H1 (cell line): ENCODE measurements around the gene PAX7. TPM values are rescaled to one million over a fixed set of nuclear protein-coding genes. Genes with fewer than 3 reads are reported as not detected.

Experiments used
- CTCF ChIA-PET: fragments of 300-600 bp; sonication (Branson Sonifier 250); formaldehyde crosslinking; loops from one replicate; lab custom pipeline; 2021; ENCODE audit not compliant: partially characterized antibody; lab: Charles Lee
- POLR2A ChIA-PET: fragments of 300-600 bp; sonication (Branson Sonifier 250); formaldehyde crosslinking; loops from one replicate; lab custom pipeline; 2021; ENCODE audit warnings: inconsistent platforms; ENCODE audit not compliant: partially characterized antibody; lab: Charles Lee
- DNase-seq, 2 experiments: peaks; one replicate each; pipeline versions ENCODE4 v3.0.0 to v3.0.0-alpha.2; 2010 to 2022; ENCODE audit warnings: low spot score in 2 of 2, low read depth in 1 of 2, mixed read lengths in 1 of 2
- FAIRE-seq: peaks from 2 replicates; lab custom pipeline; 2011; peaks lifted over from hg19 to GRCh38; lab: Jason Lieb, UNC
- H2AFZ ChIP-seq: 2 replicates; pipeline ENCODE4 v1.8.1; 2012; ENCODE audit warnings: low read length, inconsistent platforms
- H2AK5ac ChIP-seq: 2 replicates; pipeline ENCODE4 v1.6.1; 2013; ENCODE audit warnings: low read depth, low read length
- H2BK120ac ChIP-seq: replicated peaks from 2 replicates; pipeline ENCODE3; 2013; ENCODE audit warnings: low read depth, low read length, inconsistent platforms
- H2BK12ac ChIP-seq: 2 replicates; pipeline ENCODE4 v1.6.1; 2013; ENCODE audit warnings: low read depth, low read length
- H2BK15ac ChIP-seq: 2 replicates; pipeline ENCODE4 v1.6.1; 2013; ENCODE audit warnings: low read length
- H2BK20ac ChIP-seq: 2 replicates; pipeline ENCODE4 v1.6.1; 2013; ENCODE audit warnings: low read length
- H2BK5ac ChIP-seq: 2 replicates; pipeline ENCODE4 v1.6.1; 2013; ENCODE audit warnings: low read depth, low read length
- H3K14ac ChIP-seq: 2 replicates; pipeline ENCODE4 v1.6.1; 2013; ENCODE audit warnings: inconsistent platforms; ENCODE audit not compliant: insufficient read length
- H3K18ac ChIP-seq: 2 replicates; pipeline ENCODE4 v1.6.1; 2013; ENCODE audit warnings: low read length; ENCODE audit errors: extremely low read depth
- H3K23ac ChIP-seq: 2 replicates; pipeline ENCODE4 v1.6.1; 2013; ENCODE audit warnings: inconsistent platforms; ENCODE audit not compliant: insufficient read length
- H3K23me2 ChIP-seq: 2 replicates; pipeline ENCODE4 v1.6.1; 2013; ENCODE audit warnings: low read depth, low read length
- H3K27ac ChIP-seq: 2 replicates; pipeline ENCODE4 v1.6.1; 2011; ENCODE audit warnings: low read depth, low read length, inconsistent platforms
- H3K27me3 ChIP-seq, 4 experiments: replicated peaks in 1 of 4; 1 replicate in 1 of 4; 2 replicates in 3 of 4; pipeline versions ENCODE4 v1.6.1 to v1.8.1; 2011 to 2013; ENCODE audit warnings: low read length in 3 of 4, mild to moderate bottlenecking in 3 of 4, inconsistent platforms in 2 of 4, mixed read lengths in 2 of 4, moderate library complexity in 1 of 4; ENCODE audit not compliant: control insufficient read depth in 3 of 4, insufficient read depth in 3 of 4; ENCODE audit errors: extremely low read depth in 1 of 4
- H3K36me3 ChIP-seq, 4 experiments: 2 replicates each; pipeline versions ENCODE4 v1.6.1 to v1.8.1; 2011 to 2013; ENCODE audit warnings: mild to moderate bottlenecking in 4 of 4, low read length in 3 of 4, moderate library complexity in 2 of 4, control low read depth in 1 of 4, inconsistent platforms in 1 of 4; ENCODE audit not compliant: insufficient read depth in 4 of 4, control insufficient read depth in 2 of 4
- H3K4ac ChIP-seq: replicated peaks from 2 replicates; pipeline ENCODE3; 2013; ENCODE audit warnings: low read length, low read depth, mixed read lengths, inconsistent platforms; ENCODE audit not compliant: insufficient read length
- H3K4me1 ChIP-seq, 4 experiments: replicated peaks in 1 of 4; 1 replicate in 1 of 4; 2 replicates in 3 of 4; pipeline versions ENCODE4 v1.6.1 to v1.8.1; 2011 to 2013; ENCODE audit warnings: low read length in 3 of 4, inconsistent platforms in 2 of 4, mixed read lengths in 1 of 4; ENCODE audit not compliant: insufficient read depth in 4 of 4, control insufficient read depth in 3 of 4
- H3K4me2 ChIP-seq, 2 experiments: 2 replicates each; pipeline versions ENCODE4 v1.6.1 to v1.8.1; 2011 to 2013; ENCODE audit warnings: low read depth in 2 of 2, low read length in 2 of 2, control low read depth in 1 of 2, inconsistent platforms in 1 of 2, mild to moderate bottlenecking in 1 of 2; ENCODE audit not compliant: insufficient read depth in 1 of 2
- H3K4me3 ChIP-seq, 4 experiments: fragments of 200-600, 300-600 bp in 1 of 4; sonication (generic), shearing (Covaris generic), sonication (Bioruptor Twin) in 1 of 4; 2 replicates each; pipeline versions ENCODE4 v1.5.1 to v1.8.1; 2011 to 2016; ENCODE audit warnings: low read length in 4 of 4, low read depth in 3 of 4, control low read depth in 2 of 4, inconsistent platforms in 2 of 4, mild to moderate bottlenecking in 2 of 4, mixed read lengths in 1 of 4, moderate library complexity in 1 of 4; ENCODE audit not compliant: insufficient read depth in 2 of 4; ENCODE audit errors: extremely low read depth in 1 of 4
- H3K56ac ChIP-seq: replicated peaks from 2 replicates; pipeline ENCODE3; 2013; ENCODE audit warnings: low read depth, mild to moderate bottlenecking, mixed read lengths, low read length, inconsistent platforms; ENCODE audit not compliant: insufficient read length
- H3K79me1 ChIP-seq: 2 replicates; pipeline ENCODE4 v1.6.1; 2013; ENCODE audit warnings: low read depth, low read length, control low read depth
- H3K79me2 ChIP-seq, 2 experiments: 2 replicates each; pipeline versions ENCODE4 v1.6.1 to v1.8.1; 2012 to 2013; ENCODE audit warnings: low read length in 2 of 2, mild to moderate bottlenecking in 2 of 2, inconsistent platforms in 1 of 2; ENCODE audit not compliant: insufficient read depth in 2 of 2, control insufficient read depth in 1 of 2
- H3K9ac ChIP-seq, 4 experiments: replicated peaks in 1 of 4; 1 replicate in 1 of 4; 2 replicates in 3 of 4; pipeline versions ENCODE4 v1.6.1 to v1.8.1; 2011 to 2013; ENCODE audit warnings: low read depth in 3 of 4, low read length in 3 of 4, control low read depth in 2 of 4, mild to moderate bottlenecking in 2 of 4, moderate library complexity in 2 of 4, inconsistent platforms in 1 of 4; ENCODE audit errors: extremely low read depth in 1 of 4
- H3K9me3 ChIP-seq, 2 experiments: 2 replicates each; pipeline versions ENCODE4 v1.6.1 to v1.8.1; 2012 to 2013; ENCODE audit warnings: mild to moderate bottlenecking in 2 of 2, moderate library complexity in 2 of 2, control low read depth in 1 of 2, inconsistent platforms in 1 of 2, low read depth in 1 of 2, low read length in 1 of 2, mixed read lengths in 1 of 2; ENCODE audit not compliant: insufficient read depth in 2 of 2
- H4K20me1 ChIP-seq, 2 experiments: replicated peaks in 1 of 2; 2 replicates each; pipeline versions ENCODE3 to v1.8.1; 2011 to 2013; ENCODE audit warnings: inconsistent platforms in 2 of 2, low read length in 2 of 2, mild to moderate bottlenecking in 1 of 2; ENCODE audit not compliant: insufficient read depth in 2 of 2, control insufficient read depth in 1 of 2
- H4K5ac ChIP-seq: 2 replicates; pipeline ENCODE4 v1.6.1; 2013; ENCODE audit warnings: low read length, low read depth, mixed read lengths, inconsistent platforms; ENCODE audit not compliant: insufficient read length
- H4K8ac ChIP-seq: 2 replicates; pipeline ENCODE4 v1.8.0; 2013; ENCODE audit warnings: mild to moderate bottlenecking, moderate library complexity, low read length, inconsistent platforms; ENCODE audit not compliant: insufficient read depth; ENCODE audit errors: extremely low read depth
- H4K91ac ChIP-seq: replicated peaks from 2 replicates; pipeline ENCODE3; 2013; ENCODE audit warnings: low read length, mixed read lengths, inconsistent platforms; ENCODE audit not compliant: insufficient read length
- CHD1 ChIP-seq: IDR thresholded peaks from 2 replicates; pipeline ENCODE4 v1.6.1; 2012; ENCODE audit warnings: low read depth, low read length, improper control_type of control experiment
- CTCF ChIP-seq, 3 experiments: IDR thresholded peaks; 1 replicate in 2 of 3; 2 replicates in 1 of 3; pipeline versions ENCODE4 v1.5.1 to v1.6.1; 2011; ENCODE audit warnings: low read length in 3 of 3, mild to moderate bottlenecking in 3 of 3, inconsistent platforms in 2 of 3, low read depth in 1 of 3, moderate library complexity in 1 of 3; ENCODE audit not compliant: insufficient read depth in 1 of 3; ENCODE audit errors: control extremely low read depth in 1 of 3
- EZH2 ChIP-seq: fragments of 200-600 bp; sonication (generic); IDR thresholded peaks from 2 replicates; pipeline ENCODE4 v1.7.1; 2012; ENCODE audit warnings: low read depth, mild to moderate bottlenecking, moderate library complexity, low read length, inconsistent platforms; ENCODE audit not compliant: severe bottlenecking
- GABPA ChIP-seq: IDR thresholded peaks from 2 replicates; pipeline ENCODE4 v1.6.1; 2011; ENCODE audit warnings: mild to moderate bottlenecking, low read length, moderate library complexity, borderline replicate concordance; ENCODE audit not compliant: insufficient read depth
- KDM1A ChIP-seq: fragments of 200-600, 300-600 bp; sonication (generic); IDR thresholded peaks from 2 replicates; pipeline ENCODE4 v1.7.1; 2016; ENCODE audit warnings: mild to moderate bottlenecking, low read length, borderline replicate concordance
- RAD21 ChIP-seq, 2 experiments: IDR thresholded peaks in 1 of 2; conservative IDR thresholded peaks in 1 of 2; 2 replicates each; pipeline ENCODE4 v1.6.1; 2011; ENCODE audit warnings: low read depth in 2 of 2, low read length in 2 of 2, improper control_type of control experiment in 1 of 2, inconsistent platforms in 1 of 2, mild to moderate bottlenecking in 1 of 2, moderate library complexity in 1 of 2
- SIRT6 ChIP-seq: IDR thresholded peaks from one replicate; pipeline ENCODE4 v1.7.1; 2012; ENCODE audit warnings: low read length, inconsistent platforms
- SP2 ChIP-seq: IDR thresholded peaks from 2 replicates; pipeline ENCODE4 v1.6.1; 2012; ENCODE audit warnings: mild to moderate bottlenecking, low read length, inconsistent platforms
- TEAD4 ChIP-seq: IDR thresholded peaks from 2 replicates; pipeline ENCODE4 v1.6.1; 2012; ENCODE audit warnings: low read depth, low read length, inconsistent platforms, mixed read lengths
- WGBS, 2 experiments: shearing (Covaris generic) in 1 of 2; methylation state at CpG; one replicate each; pipeline versions ENCODE4 v1.1.6 to v1.1.7; 2013 to 2015; ENCODE audit warnings: low lambda C conversion rate in 2 of 2, mixed read lengths in 2 of 2, inconsistent platforms in 1 of 2, low coverage in 1 of 2, missing lambda C conversion rate in 1 of 2; ENCODE audit not compliant: insufficient replicate concordance in 2 of 2, insufficient coverage in 1 of 2, insufficient read length in 1 of 2; ENCODE audit errors: extremely low coverage in 1 of 2, missing lambda C conversion rate in 1 of 2; 5-methylcytosine and 5-hydroxymethylcytosine counted together
- polyA plus RNA-seq, 7 experiments: library from polyadenylated mRNA; depleted of rRNA in 3 of 7; stranded (reverse) in 5 of 7; unstranded in 2 of 7; fragments of >200 nt in 5 of 7; fragments of 200-250 nt in 2 of 7; gene quantifications; 1 replicate in 5 of 7; 2 replicates in 1 of 7; 4 replicates in 1 of 7; pipeline versions ENCODE4 v1.2.1 to v1.2.3, GENCODE V29; 2011 to 2013; ENCODE audit warnings: missing spikeins in 2 of 7, mixed read lengths in 2 of 7
- total RNA-seq: library from RNA; stranded (reverse); fragmentation: NEBNext Ultra II Directional; extraction: Animal tissue kit (Norgen Biotek cat#: 25700); gene quantifications from 2 replicates; pipeline ENCODE4 v1.2.1, GENCODE V29; 2021

The PAX7 gene
- total and polyA plus RNA-seq, 2 of the 8 experiments (the other 6 are each of a cell fraction or from before 2014, with no cell fraction given) = not detected

GRCh38 chr1:18681423-18681835 is 50.8 kb downstream of the PAX7 start:
- Histone ChIP-seq H2AK5ac (no peak overlapping the region), H3K79me1 (no peaks in the 10 kb centered on the region), H4K20me1 (no peaks in the 10 kb centered on the region), H3K4me1 (peaks cover 3 to 8% (median 8%) of the 10 kb centered on the region in 4 experiments; a peak in 6 of 7 replicates), H3K4me2 (no peak overlapping the region), H3K27me3 (peaks cover 0 to 28% (median 14%) of the 10 kb centered on the region in 4 experiments; a peak in 6 of 7 replicates), H3K4me3 (no peak overlapping the region), H2BK12ac (no peak overlapping the region), H3K23me2 (no peaks in the 10 kb centered on the region), H3K56ac (no peak overlapping the region), H2BK15ac (0 out of 2 replicates have a peak overlapping the region, but pooled peaks have one; percentile 19), H3K9ac (no peak overlapping the region), H3K9me3 (0 out of 4 replicates have a peak, but pooled peaks cover 0 to 2% of the 10 kb centered on the region in 2 experiments), H2BK20ac (peak overlapping the region; percentile 93; the same call in 1 of the 2 replicates), H3K18ac (no peak overlapping the region), H2BK5ac (no peak overlapping the region), H2AFZ (no peak overlapping the region), H2BK120ac (no peak overlapping the region), H3K36me3 (no peaks in the 10 kb centered on the region), H3K27ac (no peak overlapping the region), H4K5ac (no peak overlapping the region), H3K4ac (no peak overlapping the region), H3K14ac (no peak overlapping the region), H3K79me2 (no peaks in the 10 kb centered on the region), H4K91ac (no peak overlapping the region), H4K8ac (no peak overlapping the region), H3K23ac (no peak overlapping the region)
- peak; percentile 85 for FAIRE-seq
- WGBS, 2 experiments = 62% methylated on average over 4 of the region's 4 CpGs; no CpG with 5 or more reads in 1 of the 2 experiments
- DNase-seq = no peak
- POLR2A ChIA-PET = interaction anchor here (1.7 kb wide), 1 partner anchor 15 kb away, joined by 5 read pairs; no protein-coding TSS in a partner anchor
- CTCF ChIA-PET = interaction anchor here (0.6 to 12.3 kb wide), 45 partner anchors 9 to 560 kb away, joined by 3 to 207 read pairs (median 4); no protein-coding TSS in a partner anchor
- TF ChIP-seq KDM1A (peak; percentile 91), TEAD4 (peak; percentile 94), GABPA (peak; percentile 47; the same call in 1 of the 2 replicates), SP2 (0 out of 2 replicates have a peak, but pooled peaks have one; percentile 7), CTCF (IDR thresholded peaks at IDR 0.05; ENCODE audit: control extremely low read depth in 1 of 3, insufficient read depth in 1 of 3, low read depth in 1 of 3, low read length in 3 of 3) (peak; percentile 31 to 89 (median 72)), EZH2 (no peak), RAD21 (IDR thresholded peaks at IDR 0.05 in 1 of 2, conservative IDR thresholded peaks at IDR 0.05 in 1 of 2; ENCODE audit: low read depth in 2 of 2, low read length in 2 of 2) (peak; percentile 83 to 91), SIRT6 (no peak), CHD1 (no peak)
